Aortic smooth muscle cell (primary cell): Measurements from ENCODE around the gene TAOK3. TPM values are rescaled to one million over a fixed set of nuclear protein-coding genes. Genes with fewer than 3 reads are reported as not detected.

Experiments
- total RNA-seq: library from RNA; depleted of rRNA; stranded (reverse); fragments of >200 nt; gene quantifications from 2 replicates; pipeline ENCODE4 v1.2.3, GENCODE V29; 2014

TAOK3 gene
- total RNA-seq: 41.9 and 43.6 TPM in 2 replicates

DNA sequence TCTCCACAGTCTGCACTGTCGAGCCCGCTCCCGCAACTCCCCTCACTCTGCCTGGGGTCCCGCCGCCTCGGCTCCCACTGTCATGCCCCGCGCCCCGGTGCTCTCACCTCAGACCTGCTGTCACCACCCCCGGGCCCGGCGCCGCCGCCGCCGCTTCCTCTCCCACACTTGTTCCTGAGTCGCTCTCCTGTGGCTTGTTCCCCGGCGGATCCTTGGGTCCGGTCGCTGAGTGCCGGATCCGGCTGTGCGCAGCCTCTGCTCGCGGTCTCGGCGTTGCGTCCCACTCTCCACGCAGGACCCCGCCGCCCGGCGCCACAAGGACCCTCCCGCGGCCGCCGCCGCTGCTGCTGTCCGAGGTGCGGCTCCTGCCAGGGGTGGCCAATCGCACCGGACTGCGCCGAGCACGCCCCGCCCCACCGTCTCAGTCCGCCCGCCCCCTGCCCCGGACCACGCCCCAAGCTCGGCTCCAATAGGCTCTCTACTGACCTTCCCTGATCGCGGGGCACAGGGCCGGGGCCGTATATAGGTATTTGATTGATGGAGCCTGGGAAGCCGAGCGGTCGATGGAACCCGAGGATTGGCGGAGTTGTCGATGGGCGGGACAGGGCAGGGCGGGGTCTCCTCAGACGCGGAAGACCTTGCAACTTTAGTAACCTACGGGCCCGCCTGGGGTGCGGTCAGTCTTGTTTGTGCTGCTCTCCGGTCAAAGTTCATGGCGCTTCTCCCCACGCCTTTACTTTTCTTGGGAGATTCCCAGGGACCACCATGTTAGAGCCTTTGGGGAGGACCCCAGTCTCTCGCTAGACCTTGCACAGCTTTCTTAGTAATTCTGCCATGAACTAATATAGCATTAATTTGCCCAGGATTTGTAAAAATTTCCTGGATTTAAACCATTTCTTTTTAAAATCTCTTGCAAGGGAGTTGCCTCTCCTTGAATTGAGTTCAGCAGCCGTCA is at the start of gene TAOK3:
Gene TAOK3, minus strand, starts transcription at position 367 of the 955 bp plus-strand sequence. CDS start 117,340 bp downstream, outside the sequence.

DNA sequence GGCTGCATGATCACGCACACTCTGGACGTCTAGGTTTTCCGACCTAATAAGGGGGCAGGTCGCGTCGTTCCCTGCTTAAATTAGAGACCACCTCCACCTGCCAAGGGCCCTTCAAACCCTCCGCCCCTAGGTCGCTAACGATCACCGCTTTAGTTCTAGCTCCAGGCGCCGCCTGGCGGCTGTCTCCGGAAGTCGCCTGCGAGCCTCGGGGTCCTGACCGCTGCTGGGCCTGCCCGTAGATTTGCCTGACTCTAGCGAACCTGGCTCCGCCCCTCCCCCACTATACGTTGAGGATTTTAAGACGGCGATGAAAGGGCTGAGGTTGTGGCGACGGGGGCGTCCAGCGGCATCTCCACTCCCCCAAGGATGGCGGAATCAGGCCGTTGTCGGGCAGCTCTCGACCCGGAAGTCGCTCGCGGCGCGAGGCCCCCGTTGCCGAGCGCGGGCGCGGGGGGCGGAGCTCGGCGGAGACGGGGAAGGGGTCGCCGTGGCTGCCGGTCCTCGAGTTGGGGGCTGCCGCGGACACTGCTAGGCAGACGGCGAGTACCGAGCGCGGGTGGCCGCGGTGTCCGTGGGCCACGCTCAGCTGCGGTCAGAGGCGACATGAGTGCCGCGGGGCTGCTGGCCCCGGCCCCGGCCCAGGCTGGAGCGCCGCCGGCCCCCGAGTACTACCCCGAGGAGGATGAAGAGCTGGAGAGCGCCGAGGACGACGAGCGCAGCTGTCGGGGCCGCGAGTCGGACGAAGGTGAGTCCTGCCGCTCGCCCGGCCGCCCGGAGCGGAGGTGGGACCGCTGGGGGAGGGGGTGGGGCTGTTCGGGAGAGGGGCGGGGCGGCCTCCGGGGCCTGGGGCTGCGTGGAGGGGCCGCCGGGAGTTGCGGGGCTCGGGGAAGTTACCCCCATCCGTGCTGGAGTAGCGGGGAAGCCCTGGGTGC is 3.6 kb upstream of the TAOK3 start, which contains the start of gene SUDS3:
Gene SUDS3, plus strand, starts transcription at position 467 of the 932 bp plus-strand sequence. Its CDS starts 137 bp downstream, at position 604.

DNA sequence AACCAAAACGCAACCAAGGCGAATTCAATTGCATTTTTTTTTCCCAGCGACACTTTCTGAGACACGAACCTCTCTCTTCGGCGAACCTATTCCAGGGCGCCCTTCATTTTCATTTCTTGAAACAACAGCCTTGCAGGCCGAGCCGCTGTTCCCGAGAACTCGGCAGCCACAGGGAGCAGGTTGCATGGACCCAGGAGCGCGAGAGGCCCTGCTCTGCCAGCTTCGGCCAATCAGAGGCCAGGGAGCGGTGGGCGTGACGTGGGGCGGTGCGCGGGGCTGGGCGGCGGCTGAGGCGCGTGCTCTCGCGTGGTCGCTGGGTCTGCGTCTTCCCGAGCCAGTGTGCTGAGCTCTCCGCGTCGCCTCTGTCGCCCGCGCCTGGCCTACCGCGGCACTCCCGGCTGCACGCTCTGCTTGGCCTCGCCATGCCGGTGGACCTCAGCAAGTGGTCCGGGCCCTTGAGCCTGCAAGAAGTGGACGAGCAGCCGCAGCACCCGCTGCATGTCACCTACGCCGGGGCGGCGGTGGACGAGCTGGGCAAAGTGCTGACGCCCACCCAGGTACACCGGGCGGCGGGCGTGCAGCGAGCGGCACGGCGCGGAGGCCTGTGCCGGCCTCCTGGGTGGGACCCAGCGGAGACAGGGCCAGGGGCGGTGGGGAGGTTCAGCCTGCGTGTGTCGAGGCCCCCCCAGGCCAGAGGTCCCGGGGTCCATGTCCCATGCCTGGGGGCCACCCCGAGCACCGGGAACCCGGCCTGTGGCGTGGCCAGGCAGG is 236.7 kb downstream of the TAOK3 start, which contains the start of gene PEBP1:
Gene PEBP1, plus strand, starts transcription at position 337 of the 771 bp plus-strand sequence. Its CDS starts 86 bp downstream, at position 423.

DNA sequence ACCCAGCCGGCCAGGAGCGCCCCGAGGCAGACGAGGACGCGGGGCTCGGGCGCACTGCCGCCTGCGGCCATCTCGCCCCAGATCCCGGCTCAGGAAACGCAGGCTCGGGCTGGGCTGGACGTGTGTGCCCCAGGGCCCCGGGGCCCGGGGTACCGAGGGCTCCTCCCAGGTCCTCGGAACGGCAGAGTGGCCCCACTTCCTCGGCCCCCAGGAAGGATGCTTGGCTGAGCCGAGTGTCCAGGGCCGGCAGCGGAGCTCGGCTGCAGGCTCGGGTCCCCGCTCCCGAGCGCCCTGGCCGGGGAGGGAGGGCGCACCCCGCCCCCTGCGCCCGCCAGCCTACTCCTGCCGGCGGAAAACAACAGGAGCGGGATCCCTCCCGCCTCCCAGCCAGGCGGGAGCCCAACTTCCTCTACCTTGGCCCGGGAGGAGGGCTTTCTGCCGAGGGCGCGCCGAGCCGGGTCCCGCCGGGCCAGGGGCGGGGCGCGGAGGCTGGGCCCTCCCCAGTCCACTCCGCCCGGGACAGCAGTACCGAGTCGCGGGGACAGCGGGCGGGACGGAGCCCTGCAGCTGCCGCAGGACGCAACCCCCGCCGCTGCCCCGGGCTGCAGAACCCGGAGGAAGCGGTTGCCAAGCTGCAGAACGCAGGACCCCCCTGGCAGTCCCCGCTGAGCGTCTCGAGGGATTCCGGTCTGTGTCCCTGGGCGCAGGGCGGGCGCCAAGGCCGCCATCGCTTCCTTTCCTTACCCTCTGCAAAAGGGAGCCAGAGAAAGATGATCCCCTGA is 268.9 kb downstream of the TAOK3 start, which contains the start of gene VSIG10:
Gene VSIG10, minus strand, starts transcription at position 411 of the 782 bp plus-strand sequence. Its CDS starts 340 bp downstream, at position 71.

Other genes starting within 250 kb of the TAOK3 start
- 268 and 269 TPM in 2 replicates for gene PEBP1, start 236.8 kb downstream of the TAOK3 start, total RNA-seq
- 29.9 and 32.1 TPM in 2 replicates for gene SUDS3, start 3.6 kb upstream of the TAOK3 start, total RNA-seq